Effector CD8-positive, alpha-beta T cell (primary cell): ENCODE measurements around the gene NCK2.

Source experiments
- DNase-seq: peaks from one replicate; lab custom pipeline; 2025; lab: John Stamatoyannopoulos, UW

Gene NCK2

DNA sequence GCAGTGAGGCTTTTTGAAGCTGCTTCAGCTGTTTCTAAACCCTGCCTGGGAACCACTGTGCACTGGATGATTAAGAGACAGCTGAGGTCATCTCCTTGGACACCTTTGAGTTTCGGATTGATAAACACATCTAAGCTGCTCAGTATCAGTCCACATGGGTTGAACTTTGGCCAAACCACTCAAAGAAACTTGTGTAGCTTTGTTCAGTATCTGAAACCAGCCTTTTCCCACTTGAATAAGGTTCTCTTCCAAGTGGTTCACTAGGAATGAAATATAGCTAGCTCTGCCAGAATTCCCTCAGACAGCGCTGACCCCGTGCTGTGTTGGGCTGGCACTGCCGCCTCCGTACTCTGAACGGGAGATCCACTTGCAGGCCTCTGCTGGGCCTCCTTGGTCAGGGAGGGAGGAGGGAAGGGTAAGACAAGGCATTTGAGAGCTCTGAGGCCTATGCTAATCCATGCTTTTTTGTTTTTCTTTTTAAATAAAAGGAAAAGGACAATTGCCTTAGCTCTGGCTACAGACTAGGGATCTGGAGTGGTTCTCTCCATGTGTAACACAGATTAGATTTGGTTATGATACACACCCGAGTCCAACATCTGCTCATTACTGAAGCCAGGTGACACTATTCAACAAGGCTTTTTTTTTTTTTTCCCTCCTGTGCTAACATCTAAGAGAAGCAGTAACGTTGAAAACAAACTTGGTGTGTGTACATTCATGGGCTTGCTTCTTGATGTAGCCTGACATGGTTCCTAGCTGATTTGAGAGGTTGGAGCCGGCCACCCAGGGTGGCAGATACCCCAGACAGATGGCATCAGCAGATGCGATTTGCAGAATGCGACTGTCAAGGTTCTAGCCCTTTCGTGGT is 67.7 kb downstream of the NCK2 start:
- no peak for DNase-seq

DNA sequence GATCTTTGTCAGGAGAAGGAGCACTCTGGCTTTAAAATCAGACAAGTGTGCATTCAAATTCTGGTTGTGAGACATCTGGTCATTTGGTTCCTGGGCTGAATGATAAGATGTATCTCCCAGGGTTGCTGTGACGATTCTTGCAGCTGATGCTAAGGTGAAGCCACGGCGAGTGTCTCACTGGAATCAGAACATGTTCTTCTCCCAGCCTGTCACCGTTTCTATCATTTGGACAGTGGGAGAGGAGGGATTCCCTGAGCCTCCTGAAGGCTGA is 68.3 kb downstream of the NCK2 start:
- DNase-seq = no peak

DNA sequence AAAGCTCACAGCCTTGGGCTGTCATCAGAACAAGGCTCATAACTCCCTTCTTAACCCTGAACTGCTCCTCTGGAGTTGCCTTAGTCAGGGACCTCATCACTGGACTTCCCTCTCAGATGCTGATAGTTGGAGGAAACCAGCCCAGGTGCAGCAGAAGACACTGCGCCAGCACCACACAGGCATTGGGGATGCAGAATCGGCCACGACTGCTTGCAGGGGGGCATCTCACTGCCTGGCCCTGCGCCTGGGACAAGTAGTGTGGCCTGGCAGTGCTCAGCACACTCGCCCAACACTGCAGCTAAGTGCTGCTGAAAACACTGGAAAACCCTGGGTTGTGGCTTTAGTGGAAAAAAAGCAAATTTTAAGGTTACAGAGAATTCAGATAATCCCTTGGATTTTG is 68.7 kb downstream of the NCK2 start:
- no peak for DNase-seq

DNA sequence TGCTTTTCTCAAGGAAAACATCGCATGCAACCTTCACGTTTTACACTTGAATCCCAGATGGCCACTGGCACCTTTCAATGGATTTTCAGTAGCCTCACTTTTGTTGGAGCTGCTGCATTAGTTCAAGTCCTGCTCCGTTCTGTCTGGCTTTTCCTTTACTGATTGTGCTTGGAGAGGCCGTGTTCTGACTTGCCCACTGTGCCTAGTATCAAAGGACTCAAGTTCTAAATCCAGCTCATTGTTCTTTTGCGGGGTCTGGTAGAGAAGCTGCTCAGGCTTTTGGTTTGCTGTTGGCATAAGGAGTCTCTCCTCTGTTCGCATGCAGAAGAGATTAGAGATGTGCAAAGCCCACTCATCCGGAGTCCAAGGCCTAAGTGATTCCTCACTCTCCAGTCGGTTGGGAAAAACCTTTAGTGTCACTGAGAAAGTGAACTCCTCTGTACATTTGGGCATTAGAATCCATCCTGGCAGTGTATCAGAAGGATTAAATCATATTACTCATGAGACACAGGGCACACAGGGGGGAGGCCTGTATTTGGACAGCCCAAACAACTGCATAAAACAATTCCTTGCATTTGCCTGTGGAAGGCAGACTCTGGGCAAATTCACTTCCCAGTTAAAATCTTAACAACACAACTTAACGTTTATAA is 69.7 kb downstream of the NCK2 start:
- no peak for DNase-seq

DNA sequence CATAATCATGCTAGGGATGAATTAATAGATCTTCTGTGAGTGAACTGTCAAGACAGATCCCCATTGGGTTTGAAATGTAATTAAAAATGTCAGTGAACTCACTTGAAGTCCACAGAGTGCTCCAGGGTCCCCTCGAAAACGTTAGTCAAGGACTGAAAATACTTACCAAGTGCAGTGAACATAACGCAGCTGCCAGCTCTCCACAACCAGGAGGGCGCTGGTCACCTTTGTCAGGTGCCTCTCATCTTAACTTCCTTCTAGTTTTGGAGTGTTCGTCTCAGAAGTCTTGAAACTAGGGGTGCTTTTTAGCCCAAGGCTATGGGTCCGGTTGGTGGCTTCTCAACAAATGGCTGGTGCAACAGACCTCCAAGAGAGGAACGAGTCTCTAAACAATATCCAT is 70.7 kb downstream of the NCK2 start:
- DNase-seq = no peak

DNA sequence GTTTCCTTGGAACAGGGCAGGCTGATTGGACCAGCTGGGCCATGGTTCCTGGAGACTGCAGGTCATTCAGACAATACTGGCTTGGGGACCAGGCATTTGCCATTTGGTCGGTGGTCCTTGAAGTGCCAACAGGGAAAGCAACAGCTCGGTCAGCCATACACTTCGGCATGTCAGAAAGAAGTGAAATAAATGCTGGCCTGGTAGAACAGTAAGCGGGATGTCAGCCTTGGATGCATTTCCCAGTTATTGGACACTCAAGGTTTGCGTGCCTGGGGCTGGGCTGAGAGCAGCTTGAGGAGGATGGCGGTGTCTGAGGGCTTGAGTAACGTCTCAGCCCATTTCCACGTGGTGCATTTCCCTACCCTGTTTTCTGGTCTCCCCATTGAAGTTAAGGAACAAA is 75.4 kb downstream of the NCK2 start:
- no peak for DNase-seq

DNA sequence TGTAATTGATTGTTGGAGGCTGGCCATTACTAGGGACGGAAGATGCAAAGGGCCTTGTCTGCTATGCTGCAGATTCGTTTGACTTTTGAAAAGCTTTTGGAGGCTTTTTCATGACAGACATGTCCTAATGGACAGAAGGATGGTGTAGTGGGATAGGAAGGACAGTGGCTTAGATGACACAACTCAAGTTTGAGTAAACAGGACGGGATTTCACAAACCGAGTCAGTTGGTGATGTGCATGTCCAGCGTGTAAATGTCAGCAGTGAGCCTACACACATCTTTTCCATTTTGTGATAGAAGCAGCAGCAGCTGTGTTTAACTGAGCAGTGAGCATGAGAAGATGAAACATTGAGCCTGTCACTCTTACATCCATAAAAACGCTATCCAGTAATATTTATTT is 76.0 kb downstream of the NCK2 start:
- no peak for DNase-seq

DNA sequence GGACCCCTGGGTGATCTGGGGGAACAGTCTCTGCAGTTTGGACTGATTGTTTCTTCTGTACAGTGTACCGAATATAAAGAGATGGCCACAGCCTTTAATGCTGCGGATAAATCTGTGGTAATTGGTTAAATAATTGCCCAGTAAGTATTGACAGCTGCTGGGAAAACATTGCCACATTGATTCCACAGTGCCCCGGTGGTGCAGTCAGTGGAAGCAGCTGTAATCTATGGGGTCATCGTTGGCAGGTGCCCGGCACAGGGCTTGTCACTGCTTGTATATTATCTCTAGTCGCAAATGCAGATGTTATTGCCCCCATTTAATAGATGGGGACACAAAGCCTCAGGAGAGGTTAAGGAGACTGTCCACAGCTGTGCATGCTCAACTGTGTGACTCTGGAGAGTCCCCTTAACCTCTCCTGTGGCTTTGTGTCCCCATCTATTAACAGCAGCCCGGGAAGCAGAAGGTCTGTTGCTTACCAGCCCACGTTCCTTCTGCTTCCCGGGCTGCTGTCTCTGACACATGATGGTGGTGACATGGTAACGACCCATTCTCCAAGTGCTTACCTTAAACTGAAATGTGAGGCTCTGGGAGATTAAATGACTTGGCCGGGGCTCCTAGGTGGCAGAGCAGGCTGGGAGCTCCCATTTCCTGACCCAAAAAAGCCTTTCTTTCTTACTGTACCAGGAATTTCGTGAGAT is 76.9 kb downstream of the NCK2 start:
- no peak for DNase-seq

DNA sequence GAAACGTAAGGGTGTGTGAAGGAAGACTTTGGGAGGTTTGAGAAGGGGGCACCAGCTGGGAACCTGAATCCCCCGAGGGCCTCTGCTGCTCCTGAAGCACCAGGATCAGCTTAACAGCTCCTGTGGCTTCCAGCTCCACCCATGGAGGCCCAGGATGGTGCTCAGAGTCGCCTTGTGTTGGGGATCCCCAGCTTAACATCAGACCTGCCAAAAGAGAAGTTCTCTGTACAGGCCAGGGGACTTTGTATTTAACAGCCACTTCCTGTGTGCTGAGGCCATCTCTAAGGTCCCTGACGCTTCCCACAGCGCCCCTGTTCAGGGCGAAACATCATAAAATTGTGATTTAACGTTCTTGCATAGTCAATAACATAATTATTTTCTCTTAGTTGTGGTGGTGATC is 77.5 kb downstream of the NCK2 start:
- DNase-seq = no peak

DNA sequence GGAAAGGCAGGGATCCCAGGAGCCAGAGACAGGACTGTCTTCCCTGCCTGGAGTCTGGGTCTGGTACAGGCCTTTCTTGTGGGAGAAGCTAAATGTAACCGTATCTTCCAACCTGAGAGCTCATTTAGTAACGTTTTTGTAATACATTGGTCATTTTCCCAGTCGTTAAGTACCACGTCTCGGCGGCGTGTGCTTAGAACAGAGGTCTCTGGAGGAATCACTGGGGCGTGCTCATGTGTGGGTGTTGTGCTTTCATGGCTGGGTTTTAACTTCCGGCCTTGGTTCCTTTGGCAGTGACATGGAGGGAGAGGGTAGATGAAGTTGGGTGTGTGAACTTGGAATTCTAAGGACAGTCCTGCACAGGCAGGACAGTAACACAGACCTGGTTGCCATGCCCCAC is 79.7 kb downstream of the NCK2 start:
- DNase-seq = no peak

DNA sequence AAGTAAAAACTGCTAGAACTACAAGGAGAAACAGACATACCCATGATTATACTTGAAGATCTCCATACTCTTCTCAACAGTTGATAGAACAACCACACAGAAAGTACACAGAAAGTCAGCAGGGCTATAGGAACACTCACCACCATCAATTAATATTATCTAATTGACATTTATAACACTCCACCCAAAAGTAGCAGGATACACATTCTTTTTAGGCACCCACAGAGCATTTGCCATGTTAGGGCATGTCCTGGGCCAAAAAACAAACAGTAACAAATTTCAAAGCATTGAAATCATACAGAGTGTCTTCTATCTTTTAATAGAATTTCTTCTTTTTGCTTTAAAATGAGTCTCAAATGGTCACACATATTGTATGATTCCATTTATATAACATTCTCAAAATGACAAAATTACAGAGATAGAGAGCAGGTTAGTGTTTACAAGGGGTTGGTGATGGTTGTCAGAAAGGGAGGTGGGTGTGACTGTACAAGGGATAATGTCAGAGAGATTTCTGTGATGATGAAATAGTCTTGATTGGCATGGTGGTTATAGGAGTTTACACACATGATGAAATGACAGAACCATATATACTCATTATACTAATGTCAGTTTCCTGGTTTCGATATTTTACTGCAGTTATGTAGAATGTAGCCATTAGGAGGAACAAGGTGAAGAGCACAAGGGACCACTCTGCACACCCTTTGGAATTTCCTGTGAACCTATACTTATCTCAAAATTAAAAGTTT is 82.8 kb downstream of the NCK2 start:
- DNase-seq = no peak

DNA sequence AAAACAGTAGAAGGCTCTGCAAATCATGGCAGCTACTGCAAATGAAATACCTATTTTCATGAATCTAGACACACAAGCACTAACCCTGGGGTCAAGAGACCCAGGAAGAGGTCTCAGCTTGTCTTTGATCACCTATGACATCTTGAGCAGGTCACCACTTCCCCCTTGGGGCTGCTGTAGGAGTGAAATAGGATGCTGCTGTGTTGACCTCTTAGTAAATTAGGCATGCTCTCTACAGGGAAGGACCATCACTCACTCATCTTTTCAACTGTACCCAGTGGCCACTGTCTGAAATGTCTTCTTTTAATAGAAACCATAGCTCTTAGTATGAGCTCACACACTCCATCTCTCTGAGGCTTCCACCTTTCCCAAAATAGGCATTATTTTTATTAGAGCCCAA is 83.8 kb downstream of the NCK2 start:
- DNase-seq = no peak

DNA sequence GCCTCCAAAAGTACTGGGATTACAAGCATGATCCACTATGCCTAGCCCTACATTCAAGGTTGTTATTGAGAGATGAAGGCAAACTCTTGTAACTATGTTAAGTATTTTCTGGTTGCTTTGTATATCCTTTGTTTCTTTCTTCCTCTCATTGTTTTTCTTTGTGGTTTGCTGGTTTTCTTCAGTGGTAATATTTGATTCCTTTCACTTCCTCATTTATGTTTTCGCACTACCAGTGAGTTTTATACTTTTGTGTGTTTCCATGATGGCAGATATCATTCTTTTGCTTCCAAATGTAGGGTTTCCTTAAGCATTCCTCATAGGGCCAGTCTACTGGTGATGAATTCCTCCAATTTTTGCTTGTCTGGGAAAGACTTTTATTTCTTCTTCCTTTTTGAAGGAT is 90.2 kb downstream of the NCK2 start:
- DNase-seq = no peak

DNA sequence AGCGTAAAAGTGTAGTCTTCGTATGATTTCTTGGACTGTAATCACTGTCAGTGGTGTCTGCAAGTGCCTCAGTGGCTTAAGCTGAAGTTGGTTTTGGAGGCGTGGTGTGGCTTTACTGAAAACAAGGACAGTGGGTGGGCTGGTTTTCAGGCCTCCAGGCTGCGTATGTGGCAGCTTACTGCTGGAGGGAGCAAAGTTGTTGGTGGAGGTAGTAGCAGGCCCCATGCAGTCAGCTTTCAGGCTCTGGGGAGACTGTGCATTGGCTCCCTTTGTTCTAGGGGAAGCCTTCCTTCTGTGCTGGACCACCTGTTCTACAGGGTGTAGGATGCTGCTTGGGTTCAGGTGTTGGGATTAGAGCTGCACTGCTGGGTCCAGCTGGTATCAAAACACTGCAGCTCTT is 91.6 kb downstream of the NCK2 start:
- DNase-seq = no peak

DNA sequence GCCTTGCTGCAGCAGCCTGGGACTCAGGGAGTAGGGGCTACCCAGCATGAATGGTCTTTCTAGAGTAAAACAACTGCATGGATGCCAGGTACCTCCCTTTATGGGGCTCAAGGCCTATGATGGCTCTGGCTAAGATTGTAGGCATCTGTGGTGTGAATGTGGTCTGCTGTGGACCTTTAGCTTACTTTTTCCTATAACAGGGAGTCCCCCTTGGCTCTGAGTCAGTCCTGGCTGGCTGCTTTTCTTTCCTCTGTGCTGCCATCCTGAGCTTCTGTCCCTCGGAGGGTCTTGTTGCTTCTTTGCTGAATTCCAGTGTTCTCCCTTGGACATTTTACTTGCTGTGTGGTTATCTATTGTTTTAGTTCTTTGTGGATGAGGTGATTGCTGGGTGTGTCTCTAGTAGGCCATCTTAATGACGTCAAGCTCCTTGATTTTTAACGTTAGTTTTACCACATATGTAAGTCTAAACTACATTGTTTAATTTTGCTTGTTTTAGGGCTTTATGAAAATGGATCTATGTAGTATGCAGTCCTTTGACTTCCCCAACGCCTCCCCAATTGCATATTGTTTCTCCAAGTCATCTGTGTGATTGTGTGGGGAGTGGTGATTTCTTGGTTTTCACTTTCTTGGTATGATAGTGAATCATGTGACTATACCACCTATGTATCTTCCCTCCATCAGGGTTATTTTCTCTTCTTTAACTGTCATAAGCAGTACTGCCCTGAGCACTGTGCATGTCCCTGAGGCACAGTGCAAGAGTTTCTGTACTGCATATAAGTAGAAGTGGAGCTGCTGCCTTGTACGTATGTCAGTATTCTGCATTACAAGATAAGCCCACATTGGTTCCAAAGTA is 92.4 kb downstream of the NCK2 start:
- DNase-seq = no peak

DNA sequence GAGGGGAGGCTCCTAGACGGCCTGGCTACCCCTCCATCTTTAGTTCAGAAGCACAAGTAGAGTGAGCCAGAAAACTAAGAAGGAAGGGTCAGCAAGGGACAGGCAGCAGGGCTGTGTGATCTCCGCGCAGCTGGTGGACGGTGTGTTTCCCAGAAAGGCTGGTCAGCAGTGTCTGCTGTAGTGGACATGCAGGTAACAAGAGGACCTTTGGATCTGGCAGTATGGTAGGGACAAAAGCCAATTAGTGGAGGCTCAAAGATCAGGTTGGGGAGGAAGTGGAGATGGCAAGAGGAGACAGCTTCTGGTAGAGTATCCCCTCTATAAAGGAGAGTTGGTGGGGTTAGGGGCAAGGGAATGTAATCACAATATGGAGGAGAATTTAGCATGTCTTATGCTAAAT is 95.1 kb downstream of the NCK2 start:
- DNase-seq = no peak

DNA sequence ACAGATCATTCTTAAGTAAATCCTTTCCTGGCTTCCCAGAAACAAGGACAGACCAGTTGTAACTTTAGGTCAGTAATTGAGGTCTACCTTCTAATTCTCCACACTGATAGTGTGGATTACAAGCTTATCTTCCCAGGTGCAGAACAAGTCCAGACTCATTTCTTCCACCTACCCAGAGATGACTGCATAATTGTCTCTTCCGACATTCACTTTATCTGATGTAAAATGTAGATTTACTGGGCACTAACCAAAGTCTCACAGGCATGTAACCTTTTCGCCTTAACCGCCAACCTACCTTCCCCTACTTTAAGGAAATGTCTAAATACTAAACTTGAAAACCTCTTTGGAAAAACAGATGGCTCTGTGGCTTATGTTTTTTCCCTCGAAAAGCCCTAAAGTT is 96.2 kb downstream of the NCK2 start:
- no peak for DNase-seq

DNA sequence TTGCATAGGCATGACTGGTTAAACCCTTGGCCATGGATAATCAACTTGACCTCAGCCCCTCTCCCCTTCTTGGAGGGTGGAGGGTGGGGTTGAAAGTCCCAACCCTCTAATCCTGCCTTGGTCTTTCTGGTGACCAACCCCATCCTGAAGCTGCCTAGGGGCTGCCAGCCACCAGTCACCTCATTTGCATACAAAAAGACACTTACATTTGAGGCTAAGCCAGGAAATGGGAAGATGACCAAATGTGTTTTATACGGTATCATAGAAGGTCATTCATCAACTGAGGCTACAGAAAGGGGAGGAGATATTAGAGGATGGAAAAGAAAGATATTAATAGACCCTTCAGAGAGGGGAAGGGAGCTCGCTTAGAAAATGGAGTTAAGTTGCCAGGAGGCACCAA is 96.8 kb downstream of the NCK2 start:
- no peak for DNase-seq

DNA sequence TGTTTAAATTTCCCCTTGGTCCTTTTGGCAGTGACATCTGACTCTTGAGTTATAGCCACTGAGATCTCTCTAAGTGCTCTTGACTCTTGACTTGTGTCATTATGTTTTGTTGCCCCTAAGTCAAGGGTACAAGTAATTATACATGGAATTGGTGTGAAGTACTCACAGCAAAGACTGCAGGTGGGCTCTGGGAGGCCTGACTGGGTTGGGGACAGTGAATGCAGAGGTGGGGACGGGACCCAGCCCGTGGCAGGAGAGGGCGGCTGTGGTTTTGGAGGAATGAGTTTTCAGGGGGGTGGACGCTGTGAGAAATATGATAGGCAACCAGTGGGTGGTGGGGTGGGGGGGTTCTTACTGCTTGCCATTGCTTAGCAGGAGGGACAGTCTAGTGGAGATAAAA is 97.8 kb downstream of the NCK2 start:
- no peak for DNase-seq

DNA sequence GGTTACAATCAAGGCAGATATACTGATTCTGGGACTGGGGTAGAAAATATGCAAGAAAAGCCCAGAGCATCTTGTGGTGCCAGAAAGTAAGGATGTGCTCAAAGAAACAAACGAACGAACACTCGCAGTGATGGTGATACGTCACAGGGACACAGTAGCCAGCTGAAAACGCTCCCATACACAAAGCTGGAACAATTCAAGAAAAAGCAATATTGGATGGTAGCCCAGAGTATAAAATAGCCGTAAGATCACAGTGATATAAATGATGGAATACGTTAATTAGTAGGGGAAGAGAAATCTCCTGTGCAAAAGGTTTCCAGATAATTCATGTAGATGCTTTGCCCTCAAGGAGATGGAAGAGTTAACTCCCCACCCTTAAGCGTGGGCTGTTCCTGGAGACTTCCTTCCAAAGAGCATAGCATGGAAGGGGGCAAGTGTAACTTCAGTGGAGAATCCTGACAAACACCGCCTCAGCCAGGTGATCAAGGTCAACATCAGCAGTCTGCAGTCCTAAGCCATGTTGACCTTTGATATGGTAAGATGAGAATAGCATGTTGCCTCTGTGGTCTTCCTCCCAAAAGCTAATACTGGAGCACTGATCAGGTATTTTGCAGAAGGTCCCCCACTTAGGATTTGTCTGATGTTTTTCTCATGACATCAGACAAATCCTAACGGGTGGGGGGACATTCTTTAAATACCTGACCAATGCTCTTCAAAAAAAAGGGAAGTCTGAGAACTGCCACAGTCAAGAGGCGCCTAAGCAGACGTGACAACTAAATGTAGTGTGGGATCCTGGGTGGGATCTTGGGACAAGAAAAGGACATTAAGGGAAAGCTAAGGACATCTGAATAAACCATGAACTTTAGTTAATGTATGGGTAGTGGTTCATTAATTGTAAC is 99.0 kb downstream of the NCK2 start:
- no peak for DNase-seq

DNA sequence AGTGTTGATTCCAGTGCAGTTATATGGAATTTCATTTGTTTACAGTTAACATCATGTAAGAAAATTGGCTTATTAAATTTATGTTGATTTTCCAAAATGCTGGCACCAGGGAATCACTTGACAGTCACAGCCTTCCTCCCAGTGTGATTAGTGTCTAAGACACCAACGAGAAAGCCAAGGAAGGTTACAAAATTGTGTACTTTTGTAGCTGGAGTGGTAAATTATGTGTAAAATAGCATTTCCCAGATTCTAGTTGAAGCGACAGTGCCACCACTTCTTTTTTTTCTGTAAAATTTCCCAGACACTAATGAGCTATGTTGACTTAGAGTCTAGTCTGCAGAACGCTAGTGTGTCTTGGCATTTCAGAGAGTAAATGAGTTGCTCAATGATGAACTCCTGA is 101.3 kb downstream of the NCK2 start:
- no peak for DNase-seq
